Nephron progenitor cell (in vitro differentiated cells): Measurements from ENCODE around the gene HTR5A.

Experiments
- DNase-seq: peaks from one replicate; pipeline ENCODE4 v3.0.0; 2021
- H3K27ac Mint-ChIP-seq: 2 replicates; pipeline ENCODE4 v1.8.0; 2021; ENCODE audit warnings: mild to moderate bottlenecking, moderate library complexity, mixed read lengths
- H3K27me3 Mint-ChIP-seq: 2 replicates; pipeline ENCODE4 v1.8.0; 2021; ENCODE audit warnings: mild to moderate bottlenecking, low read depth, mixed read lengths; ENCODE audit not compliant: poor library complexity
- H3K36me3 Mint-ChIP-seq: 2 replicates; pipeline ENCODE4 v1.8.0; 2021; ENCODE audit warnings: low read depth, mixed read lengths
- H3K4me1 Mint-ChIP-seq: 2 replicates; pipeline ENCODE4 v1.8.0; 2021; ENCODE audit warnings: mixed read lengths
- H3K4me3 Mint-ChIP-seq: 2 replicates; pipeline ENCODE4 v1.8.0; 2021; ENCODE audit warnings: mild to moderate bottlenecking, moderate library complexity, mixed read lengths
- H3K9me3 Mint-ChIP-seq: 2 replicates; pipeline ENCODE4 v1.8.0; 2021; ENCODE audit warnings: mild to moderate bottlenecking, moderate library complexity, mixed read lengths
- TF ChIP-seq, protein P1 (sequence below): fragments of 200-600 bp; sonication (generic); IDR thresholded peaks from 2 replicates; pipeline ENCODE4 v1.5.0; 2021; ENCODE audit warnings: antibody characterized with exemption

HTR5A gene

DNA sequence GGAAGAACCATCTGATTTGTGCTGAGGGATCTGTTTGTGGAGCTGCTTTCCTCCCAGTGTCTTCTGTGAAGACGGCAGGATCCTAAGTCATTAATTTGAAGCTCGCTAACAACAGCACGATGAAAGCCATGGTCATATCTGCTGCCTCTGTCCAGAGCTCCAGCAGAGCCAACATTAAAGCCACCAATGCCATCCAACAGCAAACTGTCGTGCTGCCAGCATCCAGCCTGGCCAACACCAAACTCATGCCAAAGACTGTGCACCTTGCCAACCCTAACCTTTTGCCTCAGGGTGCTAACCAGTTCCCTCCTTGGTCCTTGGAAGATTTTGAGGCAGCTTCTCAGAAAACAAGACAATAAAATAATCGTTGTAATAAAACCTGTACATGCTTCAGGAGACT, 36.2 kb downstream of the HTR5A start:
- no peaks in the 10 kb centered on the region for H3K9me3 Mint-ChIP-seq
- H3K36me3 Mint-ChIP-seq = no peaks in the 10 kb centered on the region
- peaks cover 38% of the 10 kb centered on the region for H3K27me3 Mint-ChIP-seq
- H3K27ac Mint-ChIP-seq = no peak overlapping the region
- peaks cover 4% of the 10 kb centered on the region for H3K4me1 Mint-ChIP-seq
- H3K4me3 Mint-ChIP-seq = no peak overlapping the region
- no peak for DNase-seq
- TF ChIP-seq, protein P1, sequence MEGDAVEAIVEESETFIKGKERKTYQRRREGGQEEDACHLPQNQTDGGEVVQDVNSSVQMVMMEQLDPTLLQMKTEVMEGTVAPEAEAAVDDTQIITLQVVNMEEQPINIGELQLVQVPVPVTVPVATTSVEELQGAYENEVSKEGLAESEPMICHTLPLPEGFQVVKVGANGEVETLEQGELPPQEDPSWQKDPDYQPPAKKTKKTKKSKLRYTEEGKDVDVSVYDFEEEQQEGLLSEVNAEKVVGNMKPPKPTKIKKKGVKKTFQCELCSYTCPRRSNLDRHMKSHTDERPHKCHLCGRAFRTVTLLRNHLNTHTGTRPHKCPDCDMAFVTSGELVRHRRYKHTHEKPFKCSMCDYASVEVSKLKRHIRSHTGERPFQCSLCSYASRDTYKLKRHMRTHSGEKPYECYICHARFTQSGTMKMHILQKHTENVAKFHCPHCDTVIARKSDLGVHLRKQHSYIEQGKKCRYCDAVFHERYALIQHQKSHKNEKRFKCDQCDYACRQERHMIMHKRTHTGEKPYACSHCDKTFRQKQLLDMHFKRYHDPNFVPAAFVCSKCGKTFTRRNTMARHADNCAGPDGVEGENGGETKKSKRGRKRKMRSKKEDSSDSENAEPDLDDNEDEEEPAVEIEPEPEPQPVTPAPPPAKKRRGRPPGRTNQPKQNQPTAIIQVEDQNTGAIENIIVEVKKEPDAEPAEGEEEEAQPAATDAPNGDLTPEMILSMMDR = no peak

DNA sequence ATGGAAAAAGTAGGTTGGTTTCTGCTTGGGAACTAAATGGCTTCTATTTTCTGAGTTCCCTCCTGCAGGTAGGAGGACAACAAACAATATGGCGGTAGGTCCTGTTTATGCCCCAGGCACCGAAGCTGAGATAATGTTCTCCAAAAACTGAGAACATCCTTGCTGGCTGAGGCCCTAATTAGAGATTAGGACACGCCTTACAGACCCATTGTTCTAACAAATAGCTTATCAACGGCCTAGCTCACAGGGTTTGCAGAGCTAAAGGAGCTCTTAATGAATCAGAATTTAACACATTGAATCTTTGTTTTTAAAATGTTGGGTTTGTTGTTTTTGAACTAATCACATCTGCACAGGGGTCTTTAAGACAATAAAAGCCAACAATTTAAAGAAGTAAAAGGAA, 37.0 kb downstream of the HTR5A start:
- Mint-ChIP-seq H3K36me3 (no peaks in the 10 kb centered on the region), H3K4me3 (no peak overlapping the region), H3K4me1 (peaks cover 4% of the 10 kb centered on the region), H3K9me3 (no peaks in the 10 kb centered on the region), H3K27ac (no peak overlapping the region), H3K27me3 (peaks cover 44% of the 10 kb centered on the region)
- no peak for DNase-seq
- TF ChIP-seq, protein P1 = no peak

GRCh38 chr7:155108144-155108901, 38.2 kb downstream of the HTR5A start:
- Mint-ChIP-seq H3K36me3 (no peaks in the 10 kb centered on the region), H3K27ac (no peak overlapping the region), H3K4me3 (no peak overlapping the region), H3K4me1 (peaks cover 4% of the 10 kb centered on the region), H3K9me3 (no peaks in the 10 kb centered on the region), H3K27me3 (peaks cover 41% of the 10 kb centered on the region)
- no peak for DNase-seq
- TF ChIP-seq, protein P1 = no peak

DNA sequence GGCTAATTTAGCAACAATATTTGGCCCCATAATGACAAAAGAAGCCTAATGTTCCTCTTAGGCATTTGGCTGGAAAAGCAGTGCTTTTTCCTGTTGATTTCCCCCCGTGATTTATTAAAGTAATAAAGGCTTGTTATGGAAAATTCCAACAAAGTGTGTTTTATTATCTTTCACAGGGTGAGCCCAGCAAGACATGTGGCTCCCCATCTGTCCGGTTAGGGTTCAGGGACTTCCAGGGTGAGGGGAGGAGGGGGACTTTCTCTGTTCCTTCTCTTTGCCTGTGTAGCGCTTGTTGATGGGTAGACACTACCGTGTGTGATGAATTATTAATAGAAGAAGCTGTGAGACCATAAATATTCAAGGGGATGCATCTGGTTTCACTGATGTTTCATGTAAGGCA, 39.0 kb downstream of the HTR5A start:
- no peaks in the 10 kb centered on the region for H3K9me3 Mint-ChIP-seq
- H3K36me3 Mint-ChIP-seq = no peaks in the 10 kb centered on the region
- TF ChIP-seq, protein P1 = no peak
- no peak for DNase-seq
- peaks cover 45% of the 10 kb centered on the region for H3K27me3 Mint-ChIP-seq
- no peak overlapping the region for H3K27ac Mint-ChIP-seq
- H3K4me3 Mint-ChIP-seq = no peak overlapping the region
- H3K4me1 Mint-ChIP-seq = peaks cover 4% of the 10 kb centered on the region

- H3K27me3 Mint-ChIP-seq = peaks cover 35% of the 10 kb centered on the region
- H3K4me3 Mint-ChIP-seq = no peak overlapping the region
- H3K36me3 Mint-ChIP-seq = no peaks in the 10 kb centered on the region
- H3K9me3 Mint-ChIP-seq = peaks cover 20% of the 10 kb centered on the region
- TF ChIP-seq, protein P1 = no peak
- no peak for DNase-seq
- no peak overlapping the region for H3K27ac Mint-ChIP-seq
- no peaks in the 10 kb centered on the region for H3K4me1 Mint-ChIP-seq
These were observed 45.2 kb downstream of the HTR5A start for GRCh38 chr7:155115288-155115687.

DNA sequence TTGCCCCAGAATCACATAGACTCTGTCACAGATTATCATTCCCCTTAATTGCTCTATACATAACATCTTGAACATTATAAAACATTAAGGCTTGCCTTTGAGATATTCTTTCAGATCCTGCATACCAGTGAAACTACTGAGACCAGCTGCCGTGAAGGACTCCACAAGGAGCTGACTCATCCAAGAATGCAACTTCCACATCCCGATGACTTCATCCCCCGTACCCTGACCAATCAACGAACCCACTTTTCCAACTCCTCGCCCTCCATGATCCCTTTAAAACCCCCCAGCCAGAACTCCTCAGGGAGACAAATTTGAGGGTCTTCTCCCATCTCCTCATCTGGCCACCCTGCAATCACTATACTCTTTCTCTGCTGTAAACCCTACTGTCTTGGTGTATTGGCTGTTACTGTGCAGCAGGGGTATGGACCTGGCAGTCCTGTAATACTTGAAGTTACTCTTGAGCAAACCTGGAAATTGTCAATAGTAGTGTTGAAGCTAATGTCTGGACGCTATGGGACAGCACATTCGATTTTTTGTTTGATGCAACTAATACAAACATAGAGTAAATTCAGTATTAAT, 49.8 kb downstream of the HTR5A start:
- Mint-ChIP-seq H3K4me3 (no peak overlapping the region), H3K9me3 (peaks cover 31% of the 10 kb centered on the region), H3K27ac (no peak overlapping the region), H3K27me3 (peaks cover 15% of the 10 kb centered on the region), H3K4me1 (no peaks in the 10 kb centered on the region), H3K36me3 (no peaks in the 10 kb centered on the region)
- TF ChIP-seq, protein P1 = no peak
- DNase-seq = no peak
